AG09309 (cell line): ENCODE measurements around the gene NAV2.

Experiments
- DNase-seq: peaks from one replicate; pipeline ENCODE4 v3.0.0-alpha.2; 2010; ENCODE audit warnings: low read depth
- H3K4me3 ChIP-seq: 2 replicates; pipeline ENCODE4 v1.5.1; 2011; ENCODE audit warnings: mild to moderate bottlenecking, low read depth, low read length, moderate library complexity; ENCODE audit not compliant: control insufficient read depth
- CTCF ChIP-seq: IDR thresholded peaks from 2 replicates; pipeline ENCODE4 v1.5.1; 2011; ENCODE audit warnings: mild to moderate bottlenecking, low read depth, low read length, inconsistent platforms; ENCODE audit not compliant: insufficient read depth, control insufficient read depth; ENCODE audit errors: missing control alignments

NAV2 gene

GRCh38 chr11:19672586-19673206 lies 39.9 kb upstream of the NAV2 start:
- no peak overlapping the region for H3K4me3 ChIP-seq
- no peak for DNase-seq
- TF ChIP-seq CTCF, result no peak

GRCh38 chr11:19673924-19674729 lies 38.5 kb upstream of the NAV2 start:
- DNase-seq, result no peak
- no peak for TF ChIP-seq CTCF

GRCh38 chr11:19674836-19675235 lies 37.8 kb upstream of the NAV2 start:
- no peak for TF ChIP-seq CTCF
- H3K4me3 ChIP-seq, result no peak overlapping the region
- no peak for DNase-seq

More at GRCh38 chr11:19673924-19674729, 38.5 kb upstream of the NAV2 start:
- no peak overlapping the region for H3K4me3 ChIP-seq

- TF ChIP-seq CTCF, result no peak
- no peak overlapping the region for H3K4me3 ChIP-seq
- no peak for DNase-seq
Measured at GRCh38 chr11:19675397-19675796, 37.2 kb upstream of the NAV2 start.

GRCh38 chr11:19676475-19677380 lies 35.9 kb upstream of the NAV2 start:
- no peak for DNase-seq
- H3K4me3 ChIP-seq, result no peak overlapping the region
- no peak for TF ChIP-seq CTCF

GRCh38 chr11:19677381-19678080 lies 35.1 kb upstream of the NAV2 start:
- DNase-seq, result no peak
- H3K4me3 ChIP-seq, result no peak overlapping the region
- no peak for TF ChIP-seq CTCF
